Stimulated activated CD4-positive, alpha-beta T cell treated with anti-CD3 and anti-CD28 coated beads, Interleukin-1b, Interleukin-23, amount 100 ng/mL, for 48 hours (primary cell): Measurements from ENCODE around the gene ABCA7.

Source experiments
- DNase-seq: peaks from one replicate; pipeline ENCODE4 v3.0.0-alpha.2; 2020

The ABCA7 gene

DNA sequence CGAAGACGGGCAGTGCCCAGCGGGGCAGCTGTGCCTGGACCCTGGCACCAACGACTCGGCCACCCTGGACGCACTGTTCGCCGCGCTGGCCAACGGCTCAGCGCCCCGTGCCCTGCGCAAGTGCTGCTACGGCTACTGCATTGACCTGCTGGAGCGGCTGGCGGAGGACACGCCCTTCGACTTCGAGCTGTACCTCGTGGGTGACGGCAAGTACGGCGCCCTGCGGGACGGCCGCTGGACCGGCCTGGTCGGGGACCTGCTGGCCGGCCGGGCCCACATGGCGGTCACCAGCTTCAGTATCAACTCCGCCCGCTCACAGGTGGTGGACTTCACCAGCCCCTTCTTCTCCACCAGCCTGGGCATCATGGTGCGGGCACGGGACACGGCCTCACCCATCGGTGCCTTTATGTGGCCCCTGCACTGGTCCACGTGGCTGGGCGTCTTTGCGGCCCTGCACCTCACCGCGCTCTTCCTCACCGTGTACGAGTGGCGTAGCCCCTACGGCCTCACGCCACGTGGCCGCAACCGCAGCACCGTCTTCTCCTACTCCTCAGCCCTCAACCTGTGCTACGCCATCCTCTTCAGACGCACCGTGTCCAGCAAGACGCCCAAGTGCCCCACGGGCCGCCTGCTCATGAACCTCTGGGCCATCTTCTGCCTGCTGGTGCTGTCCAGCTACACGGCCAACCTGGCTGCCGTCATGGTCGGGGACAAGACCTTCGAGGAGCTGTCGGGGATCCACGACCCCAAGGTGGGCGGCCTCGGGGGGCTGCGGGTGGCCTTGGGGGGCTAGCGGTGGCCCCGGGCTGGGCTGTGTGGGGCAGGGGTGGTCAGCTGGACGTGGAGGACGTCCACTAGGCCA, 34.9 kb upstream of the ABCA7 start:
- no peak for DNase-seq

DNA sequence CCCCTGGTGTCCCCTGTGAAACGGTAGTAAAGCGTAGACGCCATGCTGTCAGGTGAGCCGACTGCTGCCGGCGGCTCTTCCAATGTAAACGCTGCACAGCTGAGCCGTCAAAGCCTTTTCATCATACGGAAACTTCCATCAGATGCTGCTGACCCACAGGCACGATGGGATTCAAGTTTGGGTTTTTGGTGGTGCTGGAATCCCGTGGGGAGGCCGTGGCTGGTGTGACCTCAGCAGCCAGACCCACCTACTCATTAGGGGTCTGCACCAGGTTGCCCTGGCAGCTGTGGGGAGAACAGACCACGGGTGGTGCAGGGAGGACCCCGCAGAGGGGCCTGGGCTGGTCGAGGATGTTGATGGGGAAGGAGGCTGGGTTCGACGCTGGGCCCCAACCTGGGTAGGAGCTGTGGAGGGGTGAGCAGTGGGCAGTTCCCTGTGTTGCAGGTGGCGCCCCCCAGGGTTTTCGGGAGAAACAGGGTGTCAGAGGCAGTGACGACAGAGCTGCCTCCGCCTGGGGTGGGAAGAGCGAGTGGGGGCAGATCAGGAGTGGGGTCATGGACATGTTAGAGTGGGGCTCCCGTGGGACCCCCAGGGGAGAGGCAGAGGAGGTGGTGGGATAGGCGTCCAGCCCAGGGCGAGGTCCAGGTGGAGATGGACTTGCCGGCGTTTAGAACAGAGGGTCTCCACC, 33.1 kb upstream of the ABCA7 start:
- no peak for DNase-seq

DNA sequence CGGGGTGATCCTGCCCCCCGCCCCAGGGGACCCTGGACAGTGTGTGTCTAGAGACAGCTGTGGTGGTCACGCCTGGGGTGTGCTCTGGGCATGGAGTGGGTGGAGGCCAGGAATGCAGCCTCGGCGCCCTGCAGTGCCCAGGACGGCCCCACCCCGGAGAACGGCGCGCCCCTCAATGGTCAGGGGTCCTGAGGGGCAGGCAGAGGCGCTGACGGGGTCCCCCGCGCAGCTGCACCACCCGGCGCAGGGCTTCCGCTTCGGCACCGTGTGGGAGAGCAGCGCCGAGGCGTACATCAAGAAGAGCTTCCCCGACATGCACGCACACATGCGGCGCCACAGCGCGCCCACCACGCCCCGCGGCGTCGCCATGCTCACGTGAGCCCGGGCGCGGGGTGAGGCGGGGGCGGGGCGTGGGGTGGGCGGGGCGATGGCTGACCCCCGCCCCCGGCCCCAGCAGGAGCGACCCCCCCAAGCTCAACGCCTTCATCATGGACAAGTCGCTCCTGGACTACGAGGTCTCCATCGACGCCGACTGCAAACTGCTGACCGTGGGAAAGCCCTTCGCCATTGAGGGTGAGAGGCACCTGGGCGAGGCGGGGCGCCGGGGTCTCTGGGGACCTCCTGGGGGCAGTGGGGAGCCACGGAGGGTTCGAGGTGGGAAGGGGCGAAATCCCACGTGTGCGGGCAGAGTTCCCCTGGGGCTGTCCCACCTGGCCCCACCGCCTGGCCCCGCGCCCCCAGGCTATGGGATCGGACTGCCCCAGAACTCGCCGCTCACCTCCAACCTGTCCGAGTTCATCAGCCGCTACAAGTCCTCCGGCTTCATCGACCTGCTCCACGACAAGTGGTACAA, 32.3 kb upstream of the ABCA7 start:
- DNase-seq = no peak

DNA sequence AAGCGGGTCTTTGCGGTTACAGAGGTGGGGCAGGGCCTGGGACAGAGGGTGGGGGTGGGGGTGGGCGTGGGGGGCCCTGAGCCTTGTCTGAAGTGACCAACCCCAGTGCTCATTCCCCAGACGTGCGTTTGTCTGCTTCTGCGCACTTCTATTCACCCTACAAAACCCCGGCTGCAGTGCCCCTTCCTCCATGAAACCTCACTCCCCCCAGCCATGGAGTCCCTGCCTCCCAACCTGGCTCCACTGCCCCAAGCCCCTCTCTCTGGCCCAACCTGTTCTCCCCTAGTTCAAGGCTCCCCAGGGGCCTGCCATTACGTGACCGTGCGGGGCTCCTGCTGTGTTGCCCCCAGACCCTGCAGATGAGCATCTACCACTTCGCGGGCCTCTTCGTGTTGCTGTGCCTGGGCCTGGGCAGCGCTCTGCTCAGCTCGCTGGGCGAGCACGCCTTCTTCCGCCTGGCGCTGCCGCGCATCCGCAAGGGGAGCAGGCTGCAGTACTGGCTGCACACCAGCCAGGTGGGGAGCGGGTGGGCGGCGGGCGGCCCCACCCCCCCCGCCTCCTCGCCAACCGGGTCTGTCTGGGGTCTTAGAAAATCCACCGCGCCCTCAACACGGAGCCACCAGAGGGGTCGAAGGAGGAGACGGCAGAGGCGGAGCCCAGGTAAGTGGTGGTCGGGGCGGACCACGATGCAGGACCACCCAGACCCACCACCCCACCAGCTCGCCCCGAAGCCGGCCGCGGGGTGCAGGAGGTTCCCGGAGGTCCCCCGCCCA, 31.5 kb upstream of the ABCA7 start:
- no peak for DNase-seq

DNA sequence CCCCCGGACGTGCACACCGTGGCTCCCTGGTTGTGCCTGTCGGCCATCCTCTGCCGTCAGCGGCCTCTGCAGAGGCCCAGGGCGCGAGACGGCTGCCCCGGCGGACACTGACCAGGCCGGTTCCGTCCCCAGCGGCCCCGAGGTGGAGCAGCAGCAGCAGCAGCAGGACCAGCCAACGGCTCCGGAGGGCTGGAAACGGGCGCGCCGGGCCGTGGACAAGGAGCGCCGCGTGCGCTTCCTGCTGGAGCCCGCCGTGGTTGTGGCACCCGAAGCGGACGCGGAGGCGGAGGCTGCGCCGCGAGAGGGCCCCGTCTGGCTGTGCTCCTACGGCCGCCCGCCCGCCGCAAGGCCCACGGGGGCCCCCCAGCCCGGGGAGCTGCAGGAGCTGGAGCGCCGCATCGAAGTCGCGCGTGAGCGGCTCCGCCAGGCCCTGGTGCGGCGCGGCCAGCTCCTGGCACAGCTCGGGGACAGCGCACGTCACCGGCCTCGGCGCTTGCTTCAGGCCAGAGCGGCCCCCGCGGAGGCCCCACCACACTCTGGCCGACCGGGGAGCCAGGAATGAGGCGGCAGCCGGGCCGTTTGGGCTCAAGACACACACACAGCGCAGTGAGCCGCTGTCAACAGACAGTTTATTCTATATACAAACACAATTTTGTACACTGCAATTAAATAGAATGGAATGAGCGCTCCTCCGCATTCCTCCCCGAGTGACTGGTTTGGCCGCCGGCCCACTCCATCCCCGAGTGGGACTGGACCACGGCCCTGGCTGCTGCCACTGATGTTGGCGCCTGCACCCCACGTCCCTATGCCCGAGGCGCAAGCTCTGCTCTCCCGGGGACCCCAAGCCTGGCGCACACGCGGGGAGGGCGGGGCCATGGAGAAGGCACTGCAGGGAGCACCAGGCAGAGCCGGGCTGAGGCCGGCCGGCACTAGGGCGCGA, 30.6 kb upstream of the ABCA7 start:
- no peak for DNase-seq

DNA sequence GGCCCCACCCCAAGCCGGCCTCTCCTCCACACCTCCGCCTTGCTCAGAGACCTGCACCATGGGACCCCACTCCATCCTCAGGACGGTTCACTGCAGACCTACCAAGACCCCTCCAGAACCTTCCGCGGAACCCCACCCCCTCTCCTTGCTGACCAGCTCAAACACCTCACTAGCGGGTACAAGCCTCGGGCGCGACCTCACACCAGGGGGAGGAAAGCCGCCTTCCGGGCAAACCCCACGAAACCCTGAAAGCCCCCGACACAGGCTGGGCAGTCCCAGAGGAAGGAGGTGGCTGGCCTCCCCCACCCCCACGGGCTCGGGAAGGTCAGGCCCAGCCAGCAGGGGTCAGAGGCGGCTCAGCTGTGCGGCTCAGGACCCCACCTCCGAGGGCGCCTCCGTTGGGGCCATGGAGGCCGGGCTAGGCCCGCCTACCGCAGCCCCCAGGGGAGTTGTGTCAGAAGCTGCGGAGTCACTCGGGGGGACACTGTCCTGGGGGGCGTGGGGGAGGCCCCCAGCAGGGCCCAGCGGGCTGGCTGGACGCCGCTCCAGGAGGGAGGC, 29.8 kb upstream of the ABCA7 start:
- DNase-seq = no peak

DNA sequence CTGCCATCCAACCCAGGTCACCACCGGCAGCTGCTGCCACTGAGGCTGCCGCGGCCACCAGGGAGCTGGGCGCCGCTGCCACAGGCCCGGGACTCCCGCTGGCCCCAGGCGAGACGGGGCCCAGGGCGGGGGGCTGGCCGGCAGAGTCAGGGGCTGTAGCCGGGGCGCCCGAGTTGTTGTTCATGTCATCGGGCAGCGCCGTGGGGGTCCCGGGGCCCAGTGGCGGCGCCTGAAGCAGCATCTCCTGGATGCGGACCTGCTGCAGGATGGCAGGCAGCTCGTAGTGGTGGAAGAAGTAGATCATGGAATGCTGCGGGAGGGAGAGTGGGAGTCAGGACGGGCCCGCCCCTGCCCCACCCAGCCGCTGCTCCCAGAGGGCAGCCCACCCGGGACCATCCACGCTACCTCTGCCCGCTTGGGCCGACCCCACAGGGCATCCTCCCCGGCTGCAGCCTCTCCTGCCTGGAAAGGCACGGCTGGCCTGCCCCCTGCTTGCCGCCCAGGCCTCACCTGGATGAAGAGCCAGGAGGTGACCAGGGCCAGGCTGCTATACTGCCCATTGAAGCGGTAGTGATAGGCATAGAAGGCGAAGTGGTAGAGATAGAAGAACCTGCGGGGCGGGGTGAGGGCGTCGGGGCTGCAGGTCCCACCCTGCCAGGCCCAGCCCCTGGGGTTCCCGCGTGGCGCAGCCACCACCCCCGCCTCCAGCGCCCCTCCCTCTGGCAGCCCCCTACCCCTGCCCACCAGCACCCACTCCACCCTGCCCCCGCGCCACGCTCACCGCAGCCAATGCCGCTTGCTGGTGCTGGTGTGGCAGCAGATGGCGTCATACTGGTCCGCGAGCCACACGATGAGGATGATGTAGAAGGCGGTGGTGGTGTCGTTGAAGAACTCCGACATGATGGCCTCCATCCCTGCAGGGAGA, 29.1 kb upstream of the ABCA7 start:
- no peak for DNase-seq

DNA sequence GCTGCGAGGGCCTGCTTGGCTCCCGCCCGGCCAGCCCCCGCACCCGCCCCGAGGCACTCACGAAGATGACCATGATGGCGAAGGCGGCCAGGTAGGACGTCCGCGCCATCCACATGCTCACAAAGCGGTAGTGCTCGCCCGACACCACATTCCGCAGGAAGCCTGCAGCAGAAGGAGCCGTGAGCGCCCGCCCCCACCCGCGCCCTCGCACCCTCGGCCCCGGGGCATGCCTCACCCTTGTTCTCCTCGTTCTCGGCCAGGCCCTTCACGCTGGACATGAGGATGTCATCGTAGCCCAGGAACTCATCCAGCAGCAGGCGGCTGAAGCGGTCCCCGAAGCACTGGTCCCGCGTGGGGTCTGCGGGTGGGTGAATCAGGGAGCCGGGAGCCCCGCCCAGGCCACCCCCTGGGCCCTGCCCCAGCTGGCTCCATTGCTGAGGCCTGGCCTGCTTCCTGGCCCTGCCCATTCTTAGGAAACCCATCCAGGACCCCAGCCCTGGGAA, 28.0 kb upstream of the ABCA7 start:
- DNase-seq = no peak

DNA sequence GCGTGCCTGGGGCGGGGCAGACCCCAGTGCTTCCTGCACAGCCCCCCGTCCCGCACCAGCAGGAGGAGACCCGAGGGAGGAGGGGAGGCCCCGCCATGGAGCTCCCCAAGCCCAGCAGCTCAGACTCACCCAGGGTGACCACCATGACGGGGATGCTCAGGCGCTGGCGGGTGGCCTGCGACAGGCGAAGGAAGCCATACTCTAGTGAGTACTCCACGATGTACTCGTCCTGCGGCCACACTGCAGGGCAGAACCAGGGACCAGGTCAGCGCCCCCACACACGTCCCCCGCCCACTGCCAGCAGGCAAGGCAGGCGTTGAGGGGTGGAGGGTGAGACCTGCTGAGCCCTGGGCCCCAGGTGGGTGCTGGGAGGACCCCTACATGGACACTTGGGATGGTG, 27.6 kb upstream of the ABCA7 start:
- no peak for DNase-seq

DNA sequence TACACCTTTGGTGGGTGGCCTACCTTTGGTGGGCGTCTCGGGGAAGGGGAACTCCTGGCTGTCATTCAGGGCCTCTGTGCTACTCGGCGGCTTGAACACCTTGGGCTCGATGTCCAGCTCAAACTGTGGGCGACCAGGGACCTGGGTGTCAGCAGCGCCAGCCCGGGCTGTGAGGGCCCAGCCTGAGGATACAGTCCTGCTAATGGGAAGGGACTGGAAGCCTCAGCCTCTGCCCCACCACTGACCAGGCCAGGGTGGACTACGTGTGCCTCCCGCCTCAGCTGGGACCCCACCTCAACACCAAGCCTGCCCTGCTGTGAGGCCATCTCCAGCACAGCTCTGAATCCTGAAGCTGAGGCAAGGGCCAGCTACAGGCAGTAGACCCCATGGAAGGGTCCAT, 26.7 kb upstream of the ABCA7 start:
- DNase-seq = no peak

DNA sequence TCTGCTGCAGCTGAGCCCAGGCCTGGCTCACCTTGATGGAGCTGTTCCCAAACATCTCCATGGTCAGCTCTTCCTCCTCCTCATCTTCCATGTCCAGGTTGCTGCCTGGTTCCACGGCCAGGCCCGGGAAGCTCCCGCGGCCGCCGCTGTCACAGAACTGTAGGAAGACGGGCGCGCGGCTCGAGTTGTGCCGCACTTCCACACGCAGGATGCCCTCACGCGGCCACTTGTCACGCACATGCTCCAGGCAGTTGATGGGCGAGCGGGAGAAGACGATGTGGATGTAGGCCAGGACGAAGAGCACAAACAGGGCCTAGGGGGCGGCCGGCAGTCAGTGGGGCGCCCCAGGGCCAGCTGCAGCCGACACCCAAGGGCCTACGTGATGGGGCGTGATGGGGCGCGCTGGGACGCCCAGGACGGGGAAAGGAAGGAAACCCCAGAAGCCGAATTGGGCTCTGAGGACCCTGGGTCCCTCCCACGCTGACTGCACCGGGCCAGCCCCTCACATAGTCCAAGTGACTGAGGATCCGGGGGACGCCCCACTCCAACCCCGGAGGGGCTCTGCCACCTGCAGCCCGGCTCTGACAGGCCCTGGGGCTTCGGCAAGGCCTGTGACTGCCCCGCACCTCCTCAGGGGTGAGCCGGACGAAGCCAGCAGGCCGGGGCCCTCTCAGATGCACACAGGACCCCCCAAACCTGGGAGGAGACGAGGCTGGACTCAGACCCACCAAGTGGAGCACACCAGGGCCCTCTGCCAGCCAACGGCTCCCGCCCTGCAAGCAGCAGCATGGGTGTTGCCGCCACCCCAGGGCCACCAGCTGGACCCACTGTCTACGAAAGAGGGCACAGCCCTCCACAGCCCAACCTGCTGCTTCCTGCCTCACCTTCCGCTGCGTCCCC, 25.5 kb upstream of the ABCA7 start:
- DNase-seq = no peak

DNA sequence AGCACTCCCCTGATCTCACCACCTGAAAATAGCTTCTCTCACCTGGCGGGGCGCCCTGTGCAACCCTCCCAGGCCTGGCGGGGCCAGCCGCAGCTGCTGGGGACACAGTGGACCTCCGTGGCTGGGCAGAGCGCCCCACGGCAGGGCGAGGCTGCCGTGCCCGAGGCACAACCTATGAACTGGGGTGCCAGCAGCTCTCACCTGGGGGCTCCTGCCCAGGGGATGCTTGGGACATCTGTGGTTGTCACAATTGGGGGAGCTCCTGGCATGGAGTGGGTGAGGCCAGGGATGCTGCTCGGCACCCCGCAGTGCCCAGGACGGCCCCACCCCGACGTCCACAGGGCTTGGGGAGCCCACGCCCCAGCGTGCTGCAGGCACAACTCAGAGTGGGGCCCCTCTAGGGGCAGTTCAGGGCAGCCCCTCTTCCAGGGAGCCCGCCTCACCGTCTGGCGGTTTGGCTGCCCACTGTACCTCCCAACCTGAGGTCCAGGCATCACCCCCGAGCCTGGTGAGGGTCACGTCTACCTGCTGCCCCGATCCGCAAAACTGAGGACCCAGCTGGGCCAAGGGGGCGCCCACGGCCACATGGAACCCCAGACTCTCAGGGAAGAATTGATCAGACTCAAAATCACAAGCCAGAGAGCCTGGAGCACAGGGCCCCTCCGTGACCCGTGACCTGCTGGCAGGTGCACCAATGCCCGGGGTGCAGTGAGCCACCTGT, 24.7 kb upstream of the ABCA7 start:
- no peak for DNase-seq

DNA sequence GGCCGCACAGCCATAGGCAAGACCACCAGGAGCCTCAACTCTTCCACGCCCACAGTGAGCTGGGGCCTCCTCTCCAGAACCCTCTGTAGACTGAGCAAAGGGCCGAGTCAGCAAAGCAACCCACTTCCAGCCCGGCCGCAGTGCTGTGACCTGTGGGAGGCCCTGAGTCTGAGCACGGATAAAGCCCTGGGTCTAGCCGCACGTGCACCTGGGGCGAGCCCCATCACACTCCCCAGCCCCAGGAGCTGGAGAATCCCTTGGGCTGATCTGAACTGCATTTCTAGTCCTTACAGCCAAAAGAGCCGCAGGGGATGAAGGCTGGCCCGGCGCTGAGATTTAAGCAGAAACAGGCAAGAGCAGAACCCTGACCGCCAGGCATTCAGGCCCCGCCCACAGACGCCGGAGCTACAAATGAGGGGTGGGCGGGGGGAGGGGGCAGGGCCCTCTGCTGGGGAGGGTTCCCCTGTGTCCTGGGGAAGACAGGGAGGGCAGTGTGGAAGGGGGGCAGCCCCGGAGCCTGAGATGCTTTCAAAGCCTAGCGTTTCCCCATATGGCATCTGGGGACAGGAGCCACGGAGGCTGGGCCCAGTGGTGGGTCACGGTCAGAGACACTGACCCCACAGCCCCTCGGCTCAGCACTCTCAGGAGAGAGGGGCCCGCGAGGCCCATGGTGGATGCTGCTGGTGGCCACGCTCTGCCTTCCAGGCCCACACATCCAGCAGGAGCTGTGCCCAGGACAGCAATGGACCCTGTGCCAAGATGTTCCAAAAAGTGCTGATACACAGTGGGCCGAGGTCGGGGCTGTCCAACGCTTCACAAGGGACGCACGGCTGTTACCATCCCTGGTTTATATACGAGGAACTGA, 23.9 kb upstream of the ABCA7 start:
- no peak for DNase-seq

DNA sequence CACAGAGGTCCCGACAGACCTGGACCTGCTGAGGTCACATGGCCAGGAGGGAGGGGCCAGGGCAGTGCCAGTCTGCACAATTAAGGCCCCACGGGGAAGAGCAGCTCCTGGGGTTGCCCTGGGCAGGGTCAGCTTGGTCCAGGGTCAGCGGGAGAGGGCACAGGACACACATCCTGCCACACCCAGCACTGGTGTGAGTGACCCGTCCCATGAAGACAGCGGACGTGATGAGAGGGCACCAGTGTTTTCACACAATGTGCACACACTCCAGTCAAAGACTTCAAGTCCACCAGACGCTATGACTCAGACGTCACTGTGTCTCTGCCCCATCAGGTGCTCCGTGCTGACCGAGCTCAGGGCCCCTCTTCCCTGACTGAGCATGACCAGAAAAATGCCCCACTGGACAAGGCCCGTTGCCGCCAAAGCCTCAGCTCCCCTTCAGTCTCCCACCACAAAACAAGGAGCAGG, 23.2 kb upstream of the ABCA7 start:
- DNase-seq = no peak

DNA sequence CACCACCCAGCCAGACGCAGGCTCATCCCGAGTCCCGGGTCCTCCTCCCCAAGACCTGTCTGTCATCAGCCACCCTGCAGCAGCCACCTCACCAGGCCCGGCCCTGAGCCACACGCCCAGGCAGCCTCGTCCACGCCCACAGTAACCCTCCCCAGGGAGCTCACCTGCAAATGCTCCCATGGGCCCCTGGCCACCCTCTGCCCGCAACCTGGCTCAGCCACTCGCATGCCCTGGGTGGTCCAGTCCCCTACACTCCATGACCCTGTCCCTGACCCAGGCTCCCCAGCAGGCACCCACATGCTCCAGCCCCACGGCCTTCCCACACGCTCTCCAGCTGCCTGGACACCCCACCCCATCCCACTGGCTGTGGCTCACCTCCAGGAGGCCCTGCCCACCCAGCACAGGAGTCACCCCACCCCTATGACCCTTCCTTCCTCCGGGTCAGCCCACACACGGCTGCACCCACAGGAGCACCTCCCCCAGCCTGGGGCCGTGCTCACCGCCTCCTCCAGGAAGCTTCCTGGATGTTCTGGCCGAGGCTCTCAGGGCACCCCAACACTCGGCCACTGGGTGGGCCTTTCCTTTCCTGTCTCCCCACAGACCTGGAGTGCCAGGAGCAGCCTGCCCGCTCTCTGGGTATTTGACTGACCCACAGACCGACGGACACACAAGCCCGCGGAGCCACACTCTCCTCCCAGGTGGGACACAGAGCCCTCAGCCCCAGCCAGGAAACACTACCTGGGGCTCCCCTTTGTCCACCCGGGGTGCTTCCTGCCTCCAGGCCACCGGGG, 22.6 kb upstream of the ABCA7 start:
- DNase-seq = no peak

DNA sequence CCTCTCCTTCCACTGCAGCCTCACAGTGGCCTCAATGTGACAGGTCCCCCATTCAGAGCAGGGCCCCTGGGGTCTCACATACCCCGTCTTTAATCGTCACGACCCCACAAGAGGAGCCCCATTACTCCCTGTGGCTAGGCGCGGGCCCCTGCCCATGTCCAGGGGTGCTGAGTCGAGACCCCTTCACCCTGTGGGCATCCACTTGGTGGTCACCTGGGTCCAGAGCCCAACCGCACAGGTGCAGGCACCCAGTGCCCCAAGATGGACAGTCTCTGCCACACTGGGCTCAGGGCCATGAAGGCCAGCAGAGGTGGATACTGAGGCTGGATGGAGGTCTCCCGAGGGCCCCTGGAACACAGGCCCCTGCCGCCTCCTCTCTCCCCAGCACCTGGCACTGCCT, 22.0 kb upstream of the ABCA7 start:
- no peak for DNase-seq
